HG02885 (cell line): ENCODE measurements around the gene PLA2G4C.

Experiments
- ATAC-seq: cut with Tn5 transposase; IDR thresholded peaks from one replicate; pipeline ENCODE4 v1.9.1; 2021; ENCODE audit warnings: mild to moderate bottlenecking; ENCODE audit not compliant: unreplicated experiment, poor library complexity

Gene PLA2G4C

DNA sequence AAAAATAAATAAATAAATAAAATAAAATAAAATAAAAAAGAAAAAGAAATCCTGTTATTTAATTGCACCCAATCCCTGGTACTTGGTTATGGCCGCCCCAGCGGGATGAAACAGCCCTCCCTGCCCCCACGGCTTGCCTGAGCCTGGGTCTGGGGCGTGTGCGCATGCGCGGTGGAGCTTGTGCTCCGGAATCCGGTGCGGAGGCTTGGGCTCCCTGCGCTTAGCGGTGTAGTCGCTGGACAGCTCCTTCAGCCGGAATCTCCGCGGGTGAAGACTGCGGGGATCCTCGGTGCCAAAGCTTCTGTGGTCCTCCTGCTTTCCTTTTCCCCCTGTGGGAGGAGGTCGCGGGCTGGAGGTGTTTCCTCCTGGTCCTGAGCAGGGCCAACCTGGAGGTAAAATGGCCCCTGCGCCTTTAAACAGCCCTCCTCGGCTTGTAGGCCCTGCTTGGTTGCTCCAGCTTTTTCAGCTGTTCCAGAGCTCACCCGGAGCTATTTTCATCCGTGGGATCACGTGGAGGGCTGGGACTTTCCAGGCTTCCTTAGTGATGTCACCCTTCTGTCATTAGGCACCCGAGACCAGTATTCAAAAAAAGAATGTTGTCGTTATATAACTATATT lies at the start of gene PLA2G4C:
Gene PLA2G4C, minus strand, starts transcription at position 468 of the 617 bp plus-strand sequence. CDS start 4,288 bp downstream, outside the sequence.
- ATAC-seq = peak; percentile 66

DNA sequence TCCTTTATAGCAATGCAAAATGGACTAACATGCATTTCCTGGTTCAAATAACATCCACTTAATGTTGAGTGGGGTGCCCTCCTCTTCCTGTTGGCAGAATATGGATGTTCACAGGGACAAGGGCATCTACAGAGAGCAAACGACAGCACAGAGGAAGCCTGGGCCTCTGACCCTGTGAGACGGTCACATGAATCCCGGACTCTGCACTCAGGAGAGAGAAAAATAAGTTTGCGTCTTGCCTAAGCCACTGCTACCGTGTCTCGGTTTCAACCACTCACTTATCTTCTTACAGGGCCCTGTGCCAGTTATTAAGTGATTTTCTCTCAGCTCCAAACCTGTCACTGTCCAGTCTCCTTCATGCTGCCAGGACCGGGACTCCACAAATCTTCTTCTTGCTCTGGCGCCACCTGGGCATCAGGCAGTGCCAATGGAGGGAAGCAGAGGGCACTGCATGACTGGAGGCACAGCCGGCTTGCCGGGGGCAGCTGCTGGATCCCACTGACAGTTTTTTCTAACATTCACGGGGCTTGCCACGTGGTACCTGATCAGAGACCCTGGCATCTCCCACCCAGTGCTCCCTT lies 47.7 kb upstream of the PLA2G4C start:
- no peak for ATAC-seq

GRCh38 chr19:48154003-48154402 lies 43.4 kb upstream of the PLA2G4C start:
- ATAC-seq = no peak

DNA sequence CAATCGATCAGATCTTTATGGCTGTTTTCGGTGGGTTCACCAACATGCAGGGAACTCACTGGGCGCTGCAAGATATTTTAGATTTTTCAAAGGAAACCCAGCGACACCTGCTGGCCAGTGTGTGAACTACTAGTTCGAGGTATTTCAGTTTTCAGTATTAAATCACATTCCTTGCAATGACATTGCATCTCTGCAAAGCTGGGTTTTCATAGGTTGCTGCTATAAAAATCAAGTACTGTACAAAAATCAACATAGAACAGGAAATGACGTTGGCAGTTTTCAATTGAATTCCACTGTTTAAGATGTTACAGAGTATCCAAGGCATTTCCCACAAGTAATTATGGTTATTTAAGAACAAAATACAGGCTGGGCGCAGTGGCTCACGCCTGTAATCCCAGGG lies 41.9 kb upstream of the PLA2G4C start:
- no peak for ATAC-seq

GRCh38 chr19:48149430-48149829 lies 38.8 kb upstream of the PLA2G4C start:
- ATAC-seq = no peak

DNA sequence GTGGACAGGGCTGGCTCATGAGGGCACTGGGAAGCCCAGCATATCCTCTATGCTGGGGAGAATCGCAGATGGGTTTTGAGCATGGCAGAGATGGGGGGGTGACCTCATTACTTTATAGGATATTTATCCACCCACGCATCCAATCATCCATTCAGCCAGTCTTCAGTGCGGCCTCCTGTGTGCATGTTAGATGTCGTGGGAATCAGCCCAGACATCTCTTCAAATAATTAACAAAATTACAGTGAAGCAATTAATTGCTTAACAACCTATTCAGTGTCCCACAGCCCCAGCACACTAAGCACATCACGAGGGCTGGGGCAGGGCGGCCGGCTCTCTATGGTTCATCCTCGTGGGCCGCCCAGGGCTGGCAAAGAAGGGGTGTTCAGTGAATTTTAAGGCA lies 38.0 kb upstream of the PLA2G4C start:
- no peak for ATAC-seq

GRCh38 chr19:48147597-48148175 lies 37.1 kb upstream of the PLA2G4C start:
- no peak for ATAC-seq

- ATAC-seq = no peak
These were observed 28.4 kb upstream of the PLA2G4C start for GRCh38 chr19:48139053-48139452.

- ATAC-seq = no peak
These were observed 26.8 kb upstream of the PLA2G4C start for GRCh38 chr19:48137411-48137810.

GRCh38 chr19:48136547-48136946 lies 25.9 kb upstream of the PLA2G4C start:
- ATAC-seq = no peak

DNA sequence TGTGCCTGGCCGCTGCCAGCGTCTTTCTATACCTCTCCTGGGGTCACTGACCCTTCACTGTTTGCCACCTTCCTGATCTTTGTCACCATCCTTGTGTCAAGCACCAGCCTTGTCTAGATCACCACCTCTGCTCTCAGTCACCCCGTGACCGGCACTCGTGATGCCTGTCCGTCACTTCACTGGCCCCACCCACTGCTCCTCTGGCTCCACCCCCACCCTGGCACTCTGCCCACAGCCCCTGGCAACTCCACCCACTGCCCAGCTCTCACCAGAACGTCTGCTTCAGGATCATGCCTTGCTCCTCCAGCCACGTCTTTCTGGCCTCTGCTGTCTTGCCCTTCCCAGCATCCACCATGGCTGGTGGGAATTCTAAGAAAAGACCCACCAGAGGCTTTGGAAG lies 24.8 kb upstream of the PLA2G4C start:
- no peak for ATAC-seq

DNA sequence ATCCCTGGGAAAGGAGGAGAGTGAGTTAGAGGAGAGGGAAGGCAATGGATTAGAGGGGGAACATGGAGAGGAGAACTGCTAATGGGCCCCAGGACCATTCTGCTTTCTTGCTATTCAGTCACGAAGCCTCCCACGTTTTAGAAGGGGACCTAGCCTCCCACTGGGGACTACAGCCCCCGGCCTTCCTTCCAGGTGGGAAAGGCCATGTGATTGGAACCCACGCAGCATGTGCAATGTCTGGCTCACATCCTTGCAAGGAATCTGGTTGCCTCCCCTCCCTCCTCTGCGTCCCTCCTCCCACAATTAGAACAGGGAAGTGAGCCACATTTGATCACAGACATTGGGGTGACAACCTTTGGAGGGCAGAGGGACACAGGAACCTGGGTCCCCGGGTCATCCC lies 22.5 kb upstream of the PLA2G4C start:
- no peak for ATAC-seq

DNA sequence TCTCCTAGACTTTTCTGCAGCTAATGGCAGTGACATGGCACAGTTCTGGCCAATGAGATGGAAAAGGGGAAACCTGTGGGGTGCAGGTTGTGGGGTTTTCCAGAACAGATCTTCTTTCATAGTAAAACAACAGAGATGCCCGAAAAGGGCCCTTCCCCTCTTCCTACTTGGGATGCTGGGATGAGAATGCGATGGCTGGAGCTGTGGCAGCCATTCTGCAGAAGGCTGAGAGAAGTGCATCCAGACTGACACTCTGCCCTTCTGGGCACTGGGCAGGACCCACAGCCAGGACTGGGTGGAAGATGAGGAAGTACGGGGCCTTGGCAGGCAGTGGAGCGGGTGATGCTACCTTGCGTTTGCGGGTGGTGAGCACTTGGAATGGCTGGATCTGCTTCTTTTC lies 16.9 kb upstream of the PLA2G4C start:
- ATAC-seq = no peak

DNA sequence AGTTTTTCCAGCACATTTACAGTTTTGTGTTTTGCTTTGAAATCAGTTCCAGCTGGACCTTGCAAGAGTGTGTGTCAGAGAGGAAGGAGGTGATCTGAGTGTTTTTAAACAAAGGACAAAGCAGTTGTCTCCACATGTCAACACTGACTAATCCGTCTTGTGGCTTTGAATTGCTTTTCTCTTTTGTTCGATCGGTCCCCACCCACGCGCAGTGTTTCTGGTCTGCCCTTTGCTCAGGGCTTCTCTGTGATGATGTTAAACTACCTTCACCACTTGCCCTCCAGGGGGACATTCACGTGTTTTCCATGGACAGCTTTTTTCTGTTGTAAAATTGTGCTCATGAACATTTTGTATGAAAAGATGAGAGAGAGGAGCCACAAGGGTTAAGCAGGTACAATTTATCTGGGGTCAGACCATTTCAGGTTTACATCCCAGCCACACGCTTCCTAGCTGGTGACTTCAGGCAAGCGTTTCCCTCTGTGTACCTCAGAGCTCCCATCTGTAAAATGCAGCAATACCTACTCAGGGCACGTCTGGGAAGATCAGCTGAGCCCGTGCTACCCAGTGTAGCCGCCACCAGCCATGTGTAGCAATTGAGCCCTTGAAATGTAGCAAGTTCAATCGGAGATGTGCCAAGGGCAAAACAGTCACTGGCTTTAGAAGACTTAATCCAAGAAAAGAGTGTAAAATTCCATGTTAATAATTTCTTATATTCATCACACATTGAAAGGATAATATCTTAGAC lies 13.5 kb upstream of the PLA2G4C start:
- no peak for ATAC-seq

GRCh38 chr19:48122421-48122820 lies 11.8 kb upstream of the PLA2G4C start:
- ATAC-seq = no peak

DNA sequence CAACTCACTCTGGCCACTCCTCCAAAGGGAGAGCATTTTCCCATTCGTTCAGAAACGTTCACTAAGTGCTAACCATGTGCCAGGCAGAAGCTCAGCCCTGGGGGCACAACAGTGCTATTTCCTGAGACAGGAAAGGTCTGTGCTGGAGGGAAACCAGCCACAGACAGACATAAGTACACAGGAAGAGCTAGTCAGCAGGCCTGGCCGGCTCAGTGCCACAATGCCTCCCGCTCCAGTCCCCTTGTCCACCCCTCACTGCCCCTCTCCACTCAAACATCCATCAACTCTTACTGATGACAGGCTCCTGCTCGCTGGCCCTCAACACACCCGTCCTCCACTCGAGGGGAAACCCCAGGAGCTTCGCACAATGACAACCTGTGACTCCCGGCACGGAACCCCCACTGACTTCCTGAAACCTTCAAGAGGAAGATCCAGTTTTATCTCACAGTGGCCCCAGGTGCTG lies 11.3 kb upstream of the PLA2G4C start:
- no peak for ATAC-seq

DNA sequence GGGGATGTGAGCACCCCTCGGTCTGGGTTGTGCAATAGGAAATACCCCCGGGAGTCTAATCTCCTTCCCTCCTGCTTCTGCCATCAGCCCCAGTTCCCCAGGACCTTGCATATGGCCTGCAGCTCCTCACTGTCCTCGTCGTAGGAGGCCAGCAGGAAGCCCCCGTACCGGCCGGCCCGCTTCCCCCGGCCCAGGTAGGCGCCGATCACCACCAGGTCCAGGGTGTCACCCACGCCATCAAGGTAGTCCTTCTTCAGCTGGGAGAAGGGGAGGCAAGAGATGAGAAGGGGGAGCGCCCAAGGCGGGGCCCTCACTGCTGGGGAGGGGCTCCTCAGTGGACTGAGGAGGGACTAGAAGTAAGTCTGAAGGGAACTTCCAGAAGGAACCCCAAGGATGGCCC lies 10.4 kb upstream of the PLA2G4C start:
- no peak for ATAC-seq

GRCh38 chr19:48120505-48120904 lies 9.9 kb upstream of the PLA2G4C start:
- ATAC-seq = no peak

- no peak for ATAC-seq
These were observed 7.5 kb upstream of the PLA2G4C start for GRCh38 chr19:48118131-48118517.

DNA sequence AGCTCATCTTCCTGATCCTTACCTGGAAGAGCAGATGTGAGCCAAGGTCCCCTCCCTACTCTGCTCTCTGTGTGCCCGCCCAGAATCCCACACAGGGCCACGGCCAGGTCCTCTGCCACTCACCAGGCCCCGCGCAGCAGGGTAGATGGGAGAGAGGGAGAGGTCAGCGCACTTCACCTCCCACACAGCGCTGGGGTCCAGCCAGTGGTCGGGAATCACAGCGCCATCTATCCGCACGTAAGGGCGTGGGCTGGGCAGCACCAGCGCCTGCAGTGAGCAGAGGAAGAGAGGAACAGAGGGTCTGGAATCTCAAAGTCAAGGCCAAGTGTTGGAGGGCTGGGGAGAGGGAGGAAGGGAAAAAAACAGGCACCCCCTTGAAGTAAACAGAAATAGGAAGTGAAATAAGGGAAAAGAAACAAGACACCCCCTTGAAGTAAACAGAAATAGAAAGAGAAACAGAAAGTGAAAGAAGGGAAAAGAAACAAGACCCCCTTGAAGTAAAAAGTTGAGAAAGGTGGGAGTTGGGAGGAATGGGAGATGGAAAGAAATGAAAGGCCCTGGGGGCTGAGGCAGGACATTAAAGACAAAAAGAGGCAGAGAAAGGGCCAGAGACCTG lies 7.0 kb upstream of the PLA2G4C start:
- no peak for ATAC-seq
